Activated CD8-positive, alpha-beta T cell treated with anti-CD3 and anti-CD28 coated beads for 36 hours (primary cell): ENCODE measurements around the gene BLMH. TPM values are rescaled to one million over a fixed set of nuclear protein-coding genes. Genes with fewer than 3 reads are reported as not detected.

Source experiments
- ATAC-seq: fragments of 200-7000 bp; cut with Tn5 transposase; one replicate; pipeline ENCODE4 v1.10.0; 2021; ENCODE audit warnings: mild to moderate bottlenecking, moderate library complexity
- CTCF ChIA-PET: fragments of 350-600 bp; sonication (Branson Sonifier 250); formaldehyde crosslinking; loops from one replicate; lab custom pipeline; 2021; ENCODE audit warnings: antibody characterized with exemption; lab: Charles Lee
- POLR2A ChIA-PET: fragments of 350-600 bp; sonication (Branson Sonifier 250); formaldehyde crosslinking; loops from one replicate; lab custom pipeline; 2021; ENCODE audit warnings: antibody characterized with exemption; lab: Charles Lee
- DNase-seq: peaks from one replicate; pipeline ENCODE4 v3.0.0-alpha.2; 2020
- H3K27ac Mint-ChIP-seq: one replicate; pipeline ENCODE4 v1.8.0; 2021; ENCODE audit warnings: mild to moderate bottlenecking, mixed read lengths
- H3K27me3 Mint-ChIP-seq: one replicate; pipeline ENCODE4 v1.8.0; 2021; ENCODE audit warnings: mixed read lengths
- H3K36me3 Mint-ChIP-seq: one replicate; pipeline ENCODE4 v1.8.0; 2021; ENCODE audit warnings: low read depth, mixed read lengths
- H3K4me1 Mint-ChIP-seq: one replicate; pipeline ENCODE4 v1.8.0; 2021; ENCODE audit warnings: low read depth, mixed read lengths
- H3K4me3 Mint-ChIP-seq: one replicate; pipeline ENCODE4 v1.8.0; 2021; ENCODE audit warnings: mild to moderate bottlenecking, moderate library complexity, mixed read lengths
- H3K9me3 Mint-ChIP-seq: one replicate; pipeline ENCODE4 v1.8.0; 2021; ENCODE audit warnings: mixed read lengths
- CTCF ChIP-seq: fragments of 200-600 bp; IDR thresholded peaks from one replicate; pipeline ENCODE4 v1.8.0; 2022; ENCODE audit warnings: antibody characterized with exemption, mild to moderate bottlenecking
- intact Hi-C: fragments of 100-400 bp; cut with micrococcal nuclease; formaldehyde crosslinking; loops from one replicate; pipeline ENCODE4 v1.10.0; 2022
- total RNA-seq, 2 experiments: library from RNA; stranded (reverse); gene quantifications; one replicate each; pipeline ENCODE4 v1.2.3, GENCODE V29; 2021

The BLMH gene
- total RNA-seq, 2 experiments from 2014 or later: 75.9 to 78.6 TPM

GRCh38 chr17:30300818-30301217 is 9.1 kb upstream of the BLMH start:
- TF ChIP-seq CTCF: no peak
- ChIA-PET CTCF (interaction anchor here (1.0 to 1.4 kb wide), 2 partner anchors 36 to 38 kb away, joined by 3 to 6 read pairs; no protein-coding TSS in a partner anchor), POLR2A (no interaction called here)
- H3K9me3 Mint-ChIP-seq: peaks cover 7% of the 10 kb centered on the region
- no peak overlapping the region for H3K27ac Mint-ChIP-seq
- ATAC-seq: no peak
- intact Hi-C loops: no loop called here
- DNase-seq: no peak
- H3K27me3 Mint-ChIP-seq: no peaks in the 10 kb centered on the region
- peaks cover 5% of the 10 kb centered on the region for H3K4me1 Mint-ChIP-seq
- H3K4me3 Mint-ChIP-seq: no peak overlapping the region
- H3K36me3 Mint-ChIP-seq: no peaks in the 10 kb centered on the region

GRCh38 chr17:30299000-30299399 is 7.3 kb upstream of the BLMH start:
- peak; percentile 24 for TF ChIP-seq CTCF
- Mint-ChIP-seq H3K4me1 (peaks cover 5% of the 10 kb centered on the region), H3K9me3 (peaks cover 7% of the 10 kb centered on the region), H3K4me3 (no peak overlapping the region), H3K27me3 (no peaks in the 10 kb centered on the region), H3K36me3 (no peaks in the 10 kb centered on the region), H3K27ac (no peak overlapping the region)
- ATAC-seq (no peak), DNase-seq (no peak)
- ChIA-PET CTCF (interaction anchor here (1.0 to 1.1 kb wide), 2 partner anchors 8 to 9 kb away, joined by 3 to 4 read pairs; no protein-coding TSS in a partner anchor), POLR2A (no interaction called here)
- intact Hi-C loops: no loop called here

- ATAC-seq: no peak
- CTCF ChIA-PET: no interaction called here
- intact Hi-C loops: no loop called here
- Mint-ChIP-seq H3K27me3 (no peaks in the 10 kb centered on the region), H3K9me3 (peaks cover 7% of the 10 kb centered on the region), H3K4me3 (no peak overlapping the region), H3K27ac (no peak overlapping the region), H3K36me3 (no peaks in the 10 kb centered on the region), H3K4me1 (peaks cover 5% of the 10 kb centered on the region)
- TF ChIP-seq CTCF: no peak
- POLR2A ChIA-PET: interaction anchor here (0.6 kb wide), 1 partner anchor 252 kb away, joined by 3 read pairs; no protein-coding TSS in a partner anchor
- no peak for DNase-seq
Observed at GRCh38 chr17:30297715-30298114, 6.0 kb upstream of the BLMH start.

GRCh38 chr17:30296499-30297080 is 4.8 kb upstream of the BLMH start:
- H3K9me3 Mint-ChIP-seq: peaks cover 7% of the 10 kb centered on the region
- DNase-seq: no peak
- no peaks in the 10 kb centered on the region for H3K27me3 Mint-ChIP-seq
- H3K4me3 Mint-ChIP-seq: no peak overlapping the region
- no peak overlapping the region for H3K27ac Mint-ChIP-seq
- intact Hi-C loops: no loop called here
- no peak for ATAC-seq
- TF ChIP-seq CTCF: no peak
- ChIA-PET POLR2A (no interaction called here), CTCF (interaction anchor here (1.6 kb wide), 1 partner anchor 40 kb away, joined by 7 read pairs; no protein-coding TSS in a partner anchor)
- no peaks in the 10 kb centered on the region for H3K36me3 Mint-ChIP-seq
- peaks cover 9% of the 10 kb centered on the region for H3K4me1 Mint-ChIP-seq

GRCh38 chr17:30292286-30292858 is 628 bp upstream of the BLMH start:
- peaks cover 18% of the 10 kb centered on the region for H3K4me1 Mint-ChIP-seq
- no peaks in the 10 kb centered on the region for H3K9me3 Mint-ChIP-seq
- TF ChIP-seq CTCF: no peak
- peaks cover 18% of the 10 kb centered on the region for H3K36me3 Mint-ChIP-seq
- CTCF ChIA-PET: interaction anchor here (1.0 to 3.5 kb wide), 8 partner anchors 10 to 213 kb away, joined by 3 to 43 read pairs (median 8); partner anchors contain the start of gene TMIGD1
- peak overlapping the region; percentile 52 for H3K4me3 Mint-ChIP-seq
- peak overlapping the region; percentile 37 for H3K27ac Mint-ChIP-seq
- intact Hi-C loops: no loop called here
- POLR2A ChIA-PET: interaction anchor here (0.6 to 2.7 kb wide), 12 partner anchors 11 to 94 kb away, joined by 3 to 34 read pairs (median 4); partner anchors contain the start of gene TMIGD1
- no peaks in the 10 kb centered on the region for H3K27me3 Mint-ChIP-seq
- DNase-seq: no peak
- no peak for ATAC-seq
